Sigmoid colon (tissue), 7 donors: ENCODE measurements around the gene TCTN2. TPM values are rescaled to one million over a fixed set of nuclear protein-coding genes. Genes with fewer than 3 reads are reported as not detected.

ENCODE experiments used
- DNase-seq: peaks from one replicate; pipeline ENCODE4 v3.0.0-alpha.2; 2019
- H3K27ac ChIP-seq, 4 donors: fragments of 200-600 bp; sonication (generic); one replicate each; pipeline ENCODE4 v1.5.1; 2016 to 2019; ENCODE audit warnings: mild to moderate bottlenecking in 1 of 4
- H3K27me3 ChIP-seq, 3 donors: fragments of 200-600 bp; sonication (generic); one replicate each; pipeline ENCODE4 v1.5.1; 2019; ENCODE audit warnings: mild to moderate bottlenecking in 1 of 3
- H3K36me3 ChIP-seq, 4 donors: fragments of 200-600 bp; sonication (generic); one replicate each; pipeline ENCODE4 v1.5.1; 2016 to 2019
- H3K4me1 ChIP-seq, 4 donors: fragments of 200-600 bp; sonication (generic); one replicate each; pipeline ENCODE4 v1.5.1; 2017 to 2019
- H3K4me3 ChIP-seq, 4 donors: fragments of 200-600 bp; sonication (generic); one replicate each; pipeline ENCODE4 v1.5.1; 2017 to 2019; ENCODE audit warnings: mild to moderate bottlenecking in 2 of 4, moderate library complexity in 1 of 4
- H3K9me3 ChIP-seq, 4 donors: fragments of 200-600 bp in 3 of 4; sonication (generic) in 3 of 4; one replicate each; pipeline versions ENCODE4 v1.5.1 to v1.6.1; 2013 to 2019
- EP300 ChIP-seq, 4 donors: sonication (generic); formaldehyde crosslinking; IDR thresholded peaks; one replicate each; pipeline ENCODE4 v1.6.1; 2017; ENCODE audit warnings: antibody characterized with exemption in 4 of 4
- POLR2A ChIP-seq, 2 donors: fragments of 450-650 bp; IDR thresholded peaks; one replicate each; pipeline ENCODE4 v1.6.1; 2016; ENCODE audit warnings: antibody characterized with exemption in 2 of 2, mild to moderate bottlenecking in 2 of 2, moderate library complexity in 2 of 2
- POLR2AphosphoS5 ChIP-seq, 4 donors: sonication (generic); formaldehyde crosslinking; IDR thresholded peaks; one replicate each; pipeline ENCODE4 v1.6.1; 2017; ENCODE audit warnings: antibody characterized with exemption in 4 of 4
- WGBS, 2 donors: extraction: QIAGEN DNeasy Blood & Tissue Kit; methylation state at CpG; one replicate each; pipeline ENCODE4 v1.1.7; 2013; 5-methylcytosine and 5-hydroxymethylcytosine counted together
- intact Hi-C: fragments of 100-400 bp; cut with DNase I; formaldehyde crosslinking; loops from one replicate; pipeline ENCODE4 v1.15.1; 2023
- polyA plus RNA-seq, 3 donors: library from polyadenylated mRNA; stranded (reverse); fragments of 200-250 nt; gene quantifications; one replicate each; pipeline ENCODE4 v1.2.3, GENCODE V29; 2013
- total RNA-seq, 4 donors: library from RNA; depleted of rRNA; stranded (reverse); fragments of >200 nt; gene quantifications; one replicate each; pipeline ENCODE4 v1.1.0, GENCODE V29; 2016
- TF ChIP-seq, protein P1 (sequence below), 4 experiments: fragments of 450-650 bp in 3 of 4; fragments of 200-600 bp in 1 of 4; IDR thresholded peaks; one replicate each; pipeline ENCODE4 v1.5.1; 2016 to 2019; ENCODE audit warnings: antibody characterized with exemption in 4 of 4, mild to moderate bottlenecking in 3 of 4, moderate library complexity in 2 of 4
- donor health status: healthy with polysubstance abuse.
- donor health status: Bipolar disorder and iron deficiency.
- donor health status: healthy.

The TCTN2 gene
- total and polyA plus RNA-seq, 7 donors, result 0.23 to 11.6 (median 4.6) TPM

DNA sequence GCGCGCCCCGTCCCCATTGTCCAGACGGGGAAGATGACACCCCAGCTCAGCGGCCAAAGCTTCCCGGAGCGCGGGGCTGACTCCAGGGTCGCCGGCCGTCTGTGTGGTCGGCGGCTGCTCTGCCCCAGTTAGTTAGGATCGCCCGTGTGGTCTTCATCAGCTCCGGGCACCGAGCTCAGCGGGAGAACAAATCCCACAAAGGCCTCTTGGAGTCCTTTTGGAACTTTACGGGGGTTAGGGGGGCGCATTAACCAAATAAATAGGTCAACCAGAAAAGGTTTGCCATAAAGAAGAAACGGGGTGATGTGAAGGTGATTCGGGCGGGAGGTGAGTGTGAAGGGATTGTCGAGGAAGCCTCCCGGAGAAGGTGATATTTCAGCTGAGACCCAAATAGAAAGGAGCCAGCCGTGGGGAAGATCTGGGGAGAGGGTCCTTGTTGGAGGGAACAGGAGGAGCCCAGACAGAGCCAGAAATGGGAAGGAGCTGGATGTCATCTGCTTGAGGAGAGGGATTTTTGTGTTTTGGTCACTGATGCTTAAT is 41.9 kb downstream of the TCTN2 start:
- Histone ChIP-seq H3K9me3 (no peaks in the 10 kb centered on the region), H3K27ac (peak overlapping the region; percentile 72 to 82 (median 78)), H3K36me3 (peaks cover 0 to 4% (median 0%) of the 10 kb centered on the region in 4 donors), H3K4me1 (peaks cover 0 to 25% (median 23%) of the 10 kb centered on the region in 4 donors), H3K4me3 (peak overlapping the region; percentile 91 to 100 (median 94)), H3K27me3 (no peaks in the 10 kb centered on the region)
- no peak for DNase-seq
- 0 to 1% methylated on average over 26 of the region's 26 CpGs for WGBS, 2 donors
- intact Hi-C loops, result loop anchor here (5.0 kb wide), 1 partner anchor 259 kb away; the partner anchor contains the start of genes CCDC92 and ZNF664
- TF ChIP-seq, protein P1, sequence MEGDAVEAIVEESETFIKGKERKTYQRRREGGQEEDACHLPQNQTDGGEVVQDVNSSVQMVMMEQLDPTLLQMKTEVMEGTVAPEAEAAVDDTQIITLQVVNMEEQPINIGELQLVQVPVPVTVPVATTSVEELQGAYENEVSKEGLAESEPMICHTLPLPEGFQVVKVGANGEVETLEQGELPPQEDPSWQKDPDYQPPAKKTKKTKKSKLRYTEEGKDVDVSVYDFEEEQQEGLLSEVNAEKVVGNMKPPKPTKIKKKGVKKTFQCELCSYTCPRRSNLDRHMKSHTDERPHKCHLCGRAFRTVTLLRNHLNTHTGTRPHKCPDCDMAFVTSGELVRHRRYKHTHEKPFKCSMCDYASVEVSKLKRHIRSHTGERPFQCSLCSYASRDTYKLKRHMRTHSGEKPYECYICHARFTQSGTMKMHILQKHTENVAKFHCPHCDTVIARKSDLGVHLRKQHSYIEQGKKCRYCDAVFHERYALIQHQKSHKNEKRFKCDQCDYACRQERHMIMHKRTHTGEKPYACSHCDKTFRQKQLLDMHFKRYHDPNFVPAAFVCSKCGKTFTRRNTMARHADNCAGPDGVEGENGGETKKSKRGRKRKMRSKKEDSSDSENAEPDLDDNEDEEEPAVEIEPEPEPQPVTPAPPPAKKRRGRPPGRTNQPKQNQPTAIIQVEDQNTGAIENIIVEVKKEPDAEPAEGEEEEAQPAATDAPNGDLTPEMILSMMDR (IDR thresholded peaks at IDR 0.05), result no peak
- TF ChIP-seq POLR2AphosphoS5 (IDR thresholded peaks at IDR 0.05) (no peak), POLR2A (IDR thresholded peaks at IDR 0.05) (no peak), EP300 (IDR thresholded peaks at IDR 0.05) (no peak)

DNA sequence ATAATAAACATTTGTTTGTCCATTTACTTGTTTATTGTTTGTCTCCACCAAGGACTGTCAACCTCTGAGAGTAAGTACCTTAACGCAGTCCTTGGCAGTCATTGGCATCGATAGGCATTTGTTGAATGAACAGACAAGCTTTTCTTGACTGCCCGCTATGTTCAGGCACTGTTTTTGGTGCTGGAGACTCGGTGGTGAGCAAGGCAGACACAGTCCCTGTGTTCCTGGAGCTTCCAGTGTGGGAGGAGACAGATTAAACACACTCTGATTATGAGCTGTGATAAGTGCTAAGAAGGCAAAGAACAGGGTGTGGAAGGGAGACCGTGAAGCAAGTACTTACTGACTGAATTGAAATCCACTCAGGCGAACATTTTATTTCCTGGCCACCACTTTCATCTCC is 42.5 kb downstream of the TCTN2 start:
- Histone ChIP-seq H3K27me3 (no peaks in the 10 kb centered on the region), H3K4me3 (peak overlapping the region in 3 of 4 donors; percentile 93 to 100 (median 94)), H3K9me3 (no peaks in the 10 kb centered on the region), H3K4me1 (peaks cover 0 to 25% (median 23%) of the 10 kb centered on the region in 4 donors), H3K27ac (no peak overlapping the region), H3K36me3 (no peaks in the 10 kb centered on the region)
- WGBS, 2 donors, result 5 to 22% methylated on average over 6 of the region's 6 CpGs
- intact Hi-C loops, result loop anchor here (5.0 kb wide), 1 partner anchor 259 kb away; the partner anchor contains the start of genes CCDC92 and ZNF664
- TF ChIP-seq POLR2A (IDR thresholded peaks at IDR 0.05) (no peak), POLR2AphosphoS5 (IDR thresholded peaks at IDR 0.05) (no peak), EP300 (IDR thresholded peaks at IDR 0.05) (no peak)
- TF ChIP-seq, protein P1 (IDR thresholded peaks at IDR 0.05), result no peak
- DNase-seq, result no peak

DNA sequence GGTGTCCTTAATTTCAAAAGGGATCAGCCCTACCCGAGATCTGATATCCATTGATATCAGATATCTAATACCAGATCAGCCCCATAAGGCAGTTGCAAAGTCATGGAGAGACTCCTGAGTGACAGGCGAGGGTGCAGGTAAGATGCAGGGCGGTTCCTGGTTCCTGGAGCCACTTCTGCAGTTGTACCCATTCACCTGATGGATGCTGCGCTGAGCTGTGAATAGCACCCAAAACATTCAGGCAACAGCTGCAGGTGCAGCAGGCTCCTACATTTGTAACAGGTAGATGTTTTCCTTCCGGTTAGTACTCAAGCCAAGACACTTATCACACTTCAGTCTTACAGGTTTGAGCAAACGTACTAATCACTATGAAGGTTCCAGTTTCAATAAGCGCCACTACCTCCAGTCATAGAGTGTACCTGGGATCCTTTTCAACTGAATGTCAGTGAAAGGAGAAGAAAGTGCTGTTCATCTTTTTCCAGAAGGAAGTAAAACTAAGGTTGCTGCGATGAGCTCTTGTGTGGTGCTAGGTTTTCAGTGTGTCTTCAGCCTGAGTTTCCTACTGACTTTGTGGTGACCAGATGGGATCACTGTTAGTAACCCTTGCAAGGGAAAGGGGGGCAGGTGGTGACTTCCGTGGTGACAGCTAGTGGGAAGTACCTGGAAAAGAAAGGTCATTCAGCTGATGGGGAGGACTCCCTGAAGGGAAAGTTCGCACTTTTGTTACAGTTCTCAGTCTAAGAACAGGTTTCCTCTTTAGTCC is 43.1 kb downstream of the TCTN2 start:
- no peak overlapping the region for H3K4me3 ChIP-seq

DNA sequence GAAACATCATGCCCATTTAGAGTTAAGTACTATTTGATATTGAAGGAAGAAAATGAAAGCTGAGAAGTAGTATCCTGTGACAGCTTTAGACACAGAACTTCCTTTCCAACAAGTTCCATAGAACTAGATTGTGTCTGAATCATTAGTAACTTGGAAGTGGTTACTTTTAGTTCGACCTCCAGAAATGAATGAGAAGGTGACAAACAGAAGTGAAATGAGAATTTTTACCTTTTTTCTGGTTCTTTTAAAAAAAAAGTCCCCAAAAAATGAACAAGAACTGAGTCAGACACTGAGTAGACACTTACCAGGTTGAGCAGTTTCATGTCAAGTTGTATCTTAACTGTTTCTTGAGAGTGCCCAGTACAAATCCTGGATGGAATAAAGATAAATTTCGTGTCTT is 44.3 kb downstream of the TCTN2 start:
- peaks cover 0 to 25% (median 23%) of the 10 kb centered on the region in 4 donors for H3K4me1 ChIP-seq
- no peak for DNase-seq
- no peak overlapping the region for H3K4me3 ChIP-seq
- peaks cover 0 to 15% (median 0%) of the 10 kb centered on the region in 4 donors for H3K36me3 ChIP-seq
- WGBS, 2 donors, result 60 to 70% methylated on average over 2 of the region's 2 CpGs
- intact Hi-C loops, result no loop called here
- no peaks in the 10 kb centered on the region for H3K27me3 ChIP-seq
- H3K9me3 ChIP-seq, result no peaks in the 10 kb centered on the region
- no peak overlapping the region for H3K27ac ChIP-seq
- no peak for TF ChIP-seq EP300 (IDR thresholded peaks at IDR 0.05)
- no peak for TF ChIP-seq POLR2A (IDR thresholded peaks at IDR 0.05)
- TF ChIP-seq, protein P1 (IDR thresholded peaks at IDR 0.05), result no peak
- no peak for TF ChIP-seq POLR2AphosphoS5 (IDR thresholded peaks at IDR 0.05)

More for the DNA sequence above, 43.1 kb downstream of the TCTN2 start:
- intact Hi-C loops, result loop anchor here (5.0 kb wide), 1 partner anchor 258 kb away; the partner anchor contains the start of genes CCDC92 and ZNF664
- H3K27me3 ChIP-seq, result no peaks in the 10 kb centered on the region
- whole genome bisulfite sequencing, 2 donors, result 25 to 48% methylated on average over 10 of the region's 10 CpGs
- H3K27ac ChIP-seq, result no peak overlapping the region
- no peaks in the 10 kb centered on the region for H3K9me3 ChIP-seq
- TF ChIP-seq POLR2AphosphoS5 (IDR thresholded peaks at IDR 0.05) (no peak), POLR2A (IDR thresholded peaks at IDR 0.05) (no peak), EP300 (IDR thresholded peaks at IDR 0.05) (no peak)
- TF ChIP-seq, protein P1 (IDR thresholded peaks at IDR 0.05), result no peak
- peaks cover 0 to 3% (median 0%) of the 10 kb centered on the region in 4 donors for H3K36me3 ChIP-seq
- DNase-seq, result no peak
- peaks cover 0 to 25% (median 23%) of the 10 kb centered on the region in 4 donors for H3K4me1 ChIP-seq
